Measurements from ENCODE around the gene DNASE1L3. TPM values are rescaled to one million over a fixed set of nuclear protein-coding genes. Genes with fewer than 3 reads are reported as not detected.

Gene DNASE1L3
- total and polyA plus RNA-seq, 2 of the 13 experiments (the other 11 are each of a cell fraction or from before 2014, with no cell fraction given): 0.86 to 1.7 TPM

DNA sequence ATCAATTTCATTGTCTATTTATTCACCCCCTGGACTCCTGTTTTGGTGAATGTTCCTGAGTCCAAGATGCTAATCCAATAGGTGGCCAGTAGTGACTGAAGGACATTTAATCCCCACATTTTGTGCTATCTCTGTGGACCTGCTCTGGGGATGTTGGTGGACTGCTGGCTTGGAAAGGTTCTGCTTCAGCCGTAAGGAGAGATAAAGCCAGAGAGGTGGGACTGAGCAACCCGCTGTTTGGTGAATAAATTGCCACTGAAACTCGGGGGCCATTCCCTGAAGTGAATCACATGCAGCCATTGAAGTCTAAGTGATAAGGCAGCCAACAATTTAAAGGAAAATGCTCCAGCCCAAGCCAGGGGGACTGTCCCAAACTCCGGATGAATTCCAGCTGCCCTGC, 25.2 kb upstream of the DNASE1L3 start:
- FAIRE-seq (no peak), ATAC-seq (no peak), DNase-seq (ENCODE audit: low spot score) (no peak)
- H3K36me3 ChIP-seq (replicated peaks in 1 of 2; ENCODE audit: control insufficient read depth in 1 of 2, insufficient read depth in 2 of 2, low read length in 2 of 2): no peaks in the 10 kb centered on the region
- no peak overlapping the region for H2AFZ ChIP-seq (ENCODE audit: low read length)
- in situ Hi-C loops (cut with HindIII; ENCODE audit: extremely low pct_ligation_motif_present, low pct_unique_long_range_greater_than_20kb): loop anchor here (5.0 kb wide), 2 partner anchors 49 to 71 kb away; partner anchors contain the start of genes HTD2 and RPP14
- 40% methylated on average over 3 of the region's 4 CpGs for WGBS (ENCODE audit: low lambda C conversion rate)
- no peak for TF ChIP-seq TOPORS (CRISPR knock-in tag; IDR thresholded peaks at IDR 0.05)
- TF ChIP-seq, protein P1, sequence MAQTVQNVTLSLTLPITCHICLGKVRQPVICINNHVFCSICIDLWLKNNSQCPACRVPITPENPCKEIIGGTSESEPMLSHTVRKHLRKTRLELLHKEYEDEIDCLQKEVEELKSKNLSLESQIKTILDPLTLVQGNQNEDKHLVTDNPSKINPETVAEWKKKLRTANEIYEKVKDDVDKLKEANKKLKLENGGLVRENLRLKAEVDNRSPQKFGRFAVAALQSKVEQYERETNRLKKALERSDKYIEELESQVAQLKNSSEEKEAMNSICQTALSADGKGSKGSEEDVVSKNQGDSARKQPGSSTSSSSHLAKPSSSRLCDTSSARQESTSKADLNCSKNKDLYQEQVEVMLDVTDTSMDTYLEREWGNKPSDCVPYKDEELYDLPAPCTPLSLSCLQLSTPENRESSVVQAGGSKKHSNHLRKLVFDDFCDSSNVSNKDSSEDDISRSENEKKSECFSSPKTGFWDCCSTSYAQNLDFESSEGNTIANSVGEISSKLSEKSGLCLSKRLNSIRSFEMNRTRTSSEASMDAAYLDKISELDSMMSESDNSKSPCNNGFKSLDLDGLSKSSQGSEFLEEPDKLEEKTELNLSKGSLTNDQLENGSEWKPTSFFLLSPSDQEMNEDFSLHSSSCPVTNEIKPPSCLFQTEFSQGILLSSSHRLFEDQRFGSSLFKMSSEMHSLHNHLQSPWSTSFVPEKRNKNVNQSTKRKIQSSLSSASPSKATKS (CRISPR knock-in tag; IDR thresholded peaks at IDR 0.05): no peak
- TF ChIP-seq, protein P2, sequence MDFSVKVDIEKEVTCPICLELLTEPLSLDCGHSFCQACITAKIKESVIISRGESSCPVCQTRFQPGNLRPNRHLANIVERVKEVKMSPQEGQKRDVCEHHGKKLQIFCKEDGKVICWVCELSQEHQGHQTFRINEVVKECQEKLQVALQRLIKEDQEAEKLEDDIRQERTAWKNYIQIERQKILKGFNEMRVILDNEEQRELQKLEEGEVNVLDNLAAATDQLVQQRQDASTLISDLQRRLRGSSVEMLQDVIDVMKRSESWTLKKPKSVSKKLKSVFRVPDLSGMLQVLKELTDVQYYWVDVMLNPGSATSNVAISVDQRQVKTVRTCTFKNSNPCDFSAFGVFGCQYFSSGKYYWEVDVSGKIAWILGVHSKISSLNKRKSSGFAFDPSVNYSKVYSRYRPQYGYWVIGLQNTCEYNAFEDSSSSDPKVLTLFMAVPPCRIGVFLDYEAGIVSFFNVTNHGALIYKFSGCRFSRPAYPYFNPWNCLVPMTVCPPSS (IDR thresholded peaks at IDR 0.05): no peak
- TF ChIP-seq DPF2 (CRISPR knock-in tag; IDR thresholded peaks at IDR 0.05; ENCODE audit: borderline replicate concordance, low read depth): no peak
- TF ChIP-seq RAD21 (CRISPR knock-in tag; IDR thresholded peaks at IDR 0.05): no peak
- no peak for TF ChIP-seq HCFC1 (IDR thresholded peaks at IDR 0.05; ENCODE audit: low read depth, low read length)
- no peak for TF ChIP-seq GABPB1 (CRISPR knock-in tag; IDR thresholded peaks at IDR 0.05)
- TF ChIP-seq ZNF326 (CRISPR knock-in tag; IDR thresholded peaks at IDR 0.05; ENCODE audit: borderline replicate concordance): no peak
- TF ChIP-seq, protein P3, sequence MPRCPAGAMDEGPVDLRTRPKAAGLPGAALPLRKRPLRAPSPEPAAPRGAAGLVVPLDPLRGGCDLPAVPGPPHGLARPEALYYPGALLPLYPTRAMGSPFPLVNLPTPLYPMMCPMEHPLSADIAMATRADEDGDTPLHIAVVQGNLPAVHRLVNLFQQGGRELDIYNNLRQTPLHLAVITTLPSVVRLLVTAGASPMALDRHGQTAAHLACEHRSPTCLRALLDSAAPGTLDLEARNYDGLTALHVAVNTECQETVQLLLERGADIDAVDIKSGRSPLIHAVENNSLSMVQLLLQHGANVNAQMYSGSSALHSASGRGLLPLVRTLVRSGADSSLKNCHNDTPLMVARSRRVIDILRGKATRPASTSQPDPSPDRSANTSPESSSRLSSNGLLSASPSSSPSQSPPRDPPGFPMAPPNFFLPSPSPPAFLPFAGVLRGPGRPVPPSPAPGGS (CRISPR knock-in tag; IDR thresholded peaks at IDR 0.05): no peak
- TF ChIP-seq PBX3 (CRISPR knock-in tag; IDR thresholded peaks at IDR 0.05; ENCODE audit: borderline replicate concordance): no peak
- H4K20me1 ChIP-seq (ENCODE audit: insufficient read depth, low read length): no peaks in the 10 kb centered on the region
- BruUV-seq (replicated peaks): no TSS peak
- CTCF ChIA-PET (ENCODE audit: low intra/inter-chr PET ratio, low total read pairs): no interaction called here
- intact Hi-C loops (cut with micrococcal nuclease; ENCODE audit: unreplicated experiment): loop anchor here (2.0 to 5.0 kb wide), 3 partner anchors 13 to 66 kb away; no protein-coding TSS in a partner anchor
- peak overlapping the region; percentile 89 to 95 (median 93); a peak in 3 of 6 replicates for H3K4me3 ChIP-seq (replicated peaks in 1 of 3; ENCODE audit: insufficient read depth in 1 of 3, low read depth in 2 of 3, low read length in 3 of 3)
- no peak overlapping the region for H3K27ac ChIP-seq (ENCODE audit: extremely low read length, insufficient read depth, low read length)
- H3K9me3 ChIP-seq (ENCODE audit: low read length): no peaks in the 10 kb centered on the region
- peak overlapping the region; percentile 99 for H3K4me2 ChIP-seq (ENCODE audit: low read depth, low read length)
- H3K9ac ChIP-seq (ENCODE audit: insufficient read depth, low read depth, low read length): peak overlapping the region; percentile 49; the same call in 1 of the 2 replicates
- H3K79me2 ChIP-seq (ENCODE audit: insufficient read depth, low read length): no peaks in the 10 kb centered on the region
- peaks cover 59% of the 10 kb centered on the region for H3K4me1 ChIP-seq (ENCODE audit: insufficient read depth, low read length)
- POLR2A ChIA-PET: interaction anchor here (2.6 kb wide), 1 partner anchor 70 kb away, joined by 9 read pairs; the partner anchor contains the start of genes HTD2 and RPP14
- peaks cover 1 to 14% of the 10 kb centered on the region in 2 experiments; a peak in 3 of 5 replicates for H3K27me3 ChIP-seq (ENCODE audit: control insufficient read depth in 1 of 2, insufficient read depth in 2 of 2, low read length in 2 of 2)
